Keratinocyte (primary cell): ENCODE results near the gene CCDC69.

Source experiments
- CTCF ChIP-seq, 3 experiments: IDR thresholded peaks in 1 of 3; conservative IDR thresholded peaks in 1 of 3; optimal IDR thresholded peaks in 1 of 3; 2 replicates in 2 of 3; 3 replicates in 1 of 3; pipeline versions ENCODE3 to v1.5.1; 2011; ENCODE audit warnings: low read length in 3 of 3, mild to moderate bottlenecking in 3 of 3, moderate library complexity in 2 of 3, control low read depth in 1 of 3, inconsistent platforms in 1 of 3; ENCODE audit not compliant: insufficient read depth in 2 of 3; ENCODE audit errors: extremely low read depth in 1 of 3
- EZH2 ChIP-seq: IDR thresholded peaks from one replicate; pipeline ENCODE4 v1.6.1; 2012; ENCODE audit warnings: inconsistent platforms, mild to moderate bottlenecking, low read length, moderate library complexity

GRCh38 chr5:151270599-151270998 is 46.7 kb upstream of the CCDC69 start:
- TF ChIP-seq EZH2, result no peak
- no peak for TF ChIP-seq CTCF (optimal IDR thresholded peaks at IDR 0.05 in 1 of 3, IDR thresholded peaks at IDR 0.05 in 1 of 3, conservative IDR thresholded peaks at IDR 0.05 in 1 of 3; ENCODE audit: extremely low read depth in 1 of 3, insufficient read depth in 2 of 3, low read length in 3 of 3)
